CD4-positive, alpha-beta memory T cell (primary cell): ENCODE measurements around the gene TTC17. TPM values are rescaled to one million over a fixed set of nuclear protein-coding genes. Genes with fewer than 3 reads are reported as not detected.

Experiments
- CTCF ChIA-PET: fragments of 350-600 bp; sonication (Branson Sonifier 250); formaldehyde crosslinking; loops from one replicate; lab custom pipeline; 2021; ENCODE audit warnings: inconsistent platforms; ENCODE audit not compliant: partially characterized antibody; lab: Charles Lee
- POLR2A ChIA-PET: fragments of 350-600 bp; sonication (Branson Sonifier 250); formaldehyde crosslinking; loops from one replicate; lab custom pipeline; 2021; ENCODE audit not compliant: partially characterized antibody; lab: Charles Lee
- DNase-seq, 5 donors: peaks; one replicate each; pipeline versions ENCODE4 v3.0.0 to v3.0.0-alpha.2; 2020 to 2022; ENCODE audit warnings: mixed read lengths in 1 of 5
- H3K27ac ChIP-seq: one replicate; pipeline ENCODE4 v1.7.0; 2013; ENCODE audit warnings: low read depth, low read length
- H3K27me3 ChIP-seq: 2 replicates; pipeline ENCODE4 v1.7.0; 2013; ENCODE audit warnings: mild to moderate bottlenecking, low read length, moderate library complexity; ENCODE audit not compliant: insufficient read depth
- H3K36me3 ChIP-seq: 2 replicates; pipeline ENCODE4 v1.7.0; 2013; ENCODE audit warnings: mild to moderate bottlenecking, low read length, moderate library complexity; ENCODE audit not compliant: insufficient read depth
- H3K4me1 ChIP-seq: 2 replicates; pipeline ENCODE4 v1.7.0; 2013; ENCODE audit warnings: mild to moderate bottlenecking, low read length, moderate library complexity; ENCODE audit not compliant: insufficient read depth
- H3K4me3 ChIP-seq, 2 donors: one replicate each; pipeline ENCODE4 v1.7.0; 2013; ENCODE audit warnings: low read length in 2 of 2, mild to moderate bottlenecking in 1 of 2
- H3K9me3 ChIP-seq, 2 donors: one replicate each; pipeline ENCODE4 v1.7.0; 2013; ENCODE audit warnings: low read length in 2 of 2, control low read depth in 1 of 2; ENCODE audit not compliant: control insufficient read depth in 1 of 2
- H3K27ac Mint-ChIP-seq, 7 donors: one replicate each; pipeline ENCODE4 v1.8.0; 2020 to 2021; ENCODE audit warnings: mixed read lengths in 7 of 7, mild to moderate bottlenecking in 6 of 7, inconsistent platforms in 3 of 7, moderate library complexity in 3 of 7
- H3K27me3 Mint-ChIP-seq, 2 donors: one replicate each; pipeline ENCODE4 v1.8.0; 2020 to 2021; ENCODE audit warnings: mixed read lengths in 2 of 2
- H3K36me3 Mint-ChIP-seq, 2 donors: one replicate each; pipeline ENCODE4 v1.8.0; 2020 to 2021; ENCODE audit warnings: mixed read lengths in 2 of 2, inconsistent platforms in 1 of 2, mild to moderate bottlenecking in 1 of 2
- H3K4me1 Mint-ChIP-seq, 4 donors: one replicate each; pipeline ENCODE4 v1.8.0; 2020 to 2021; ENCODE audit warnings: mixed read lengths in 4 of 4, mild to moderate bottlenecking in 1 of 4
- H3K4me3 Mint-ChIP-seq, 8 donors: one replicate each; pipeline ENCODE4 v1.8.0; 2020 to 2021; ENCODE audit warnings: mixed read lengths in 8 of 8, mild to moderate bottlenecking in 7 of 8, moderate library complexity in 6 of 8, inconsistent platforms in 3 of 8
- H3K9me3 Mint-ChIP-seq, 8 donors: one replicate each; pipeline ENCODE4 v1.8.0; 2020 to 2021; ENCODE audit warnings: mixed read lengths in 8 of 8, mild to moderate bottlenecking in 5 of 8, inconsistent platforms in 3 of 8, moderate library complexity in 1 of 8
- intact Hi-C: fragments of 100-400 bp; cut with micrococcal nuclease; formaldehyde crosslinking; loops from one replicate; pipeline ENCODE4 v1.15.1; 2023
- polyA plus RNA-seq, 2 donors: library from polyadenylated mRNA; unstranded; fragments of 300-500 nt; fragmentation: Illumina TruSeq; gene quantifications; one replicate each; pipeline ENCODE4 v1.2.3, GENCODE V29; 2021
- total RNA-seq, 2 experiments: library from RNA; stranded (reverse); gene quantifications; one replicate each; pipeline ENCODE4 v1.2.3, GENCODE V29; 2021

The TTC17 gene
- total and polyA plus RNA-seq, 4 experiments from 2014 or later: 50.7 to 112 (median 82.0) TPM

- Histone ChIP-seq H3K27ac (no peak overlapping the region), H3K4me3 (no peak overlapping the region), H3K9me3 (no peaks in the 10 kb centered on the region), H3K36me3 (peaks cover 7% of the 10 kb centered on the region), H3K27me3 (no peaks in the 10 kb centered on the region), H3K4me1 (no peaks in the 10 kb centered on the region)
- peaks cover 18 to 29% (median 23%) of the 10 kb centered on the region in 4 donors for H3K4me1 Mint-ChIP-seq
- peaks cover 20 to 48% of the 10 kb centered on the region in 2 donors for H3K36me3 Mint-ChIP-seq
- no peaks in the 10 kb centered on the region for H3K27me3 Mint-ChIP-seq
- no peaks in the 10 kb centered on the region for H3K9me3 Mint-ChIP-seq
- H3K4me3 Mint-ChIP-seq: no peak overlapping the region
- ChIA-PET POLR2A (interaction anchor here (1.2 kb wide), 1 partner anchor 67 kb away, joined by 5 read pairs; the partner anchor contains the start of gene API5), CTCF (interaction anchor here (1.0 to 1.6 kb wide), 2 partner anchors 12 to 21 kb away, joined by 4 to 5 read pairs; no protein-coding TSS in a partner anchor)
- no peak for DNase-seq
- intact Hi-C loops: no loop called here
- no peak overlapping the region for H3K27ac Mint-ChIP-seq
Observed at GRCh38 chr11:43378897-43379296, 20.2 kb downstream of the TTC17 start.

GRCh38 chr11:43381802-43382201, 23.1 kb downstream of the TTC17 start:
- Mint-ChIP-seq H3K27me3 (no peaks in the 10 kb centered on the region), H3K36me3 (peaks cover 23 to 39% of the 10 kb centered on the region in 2 donors), H3K27ac (no peak overlapping the region), H3K9me3 (no peaks in the 10 kb centered on the region), H3K4me3 (no peak overlapping the region), H3K4me1 (peaks cover 5 to 13% (median 7%) of the 10 kb centered on the region in 4 donors)
- H3K36me3 ChIP-seq: peaks cover 7% of the 10 kb centered on the region
- H3K27me3 ChIP-seq: no peaks in the 10 kb centered on the region
- DNase-seq: no peak
- no peak overlapping the region for H3K4me3 ChIP-seq
- intact Hi-C loops: no loop called here
- H3K4me1 ChIP-seq: no peaks in the 10 kb centered on the region
- ChIA-PET POLR2A (no interaction called here), CTCF (no interaction called here)
- H3K27ac ChIP-seq: no peak overlapping the region
- H3K9me3 ChIP-seq: no peaks in the 10 kb centered on the region

GRCh38 chr11:43382614-43383013, 23.9 kb downstream of the TTC17 start:
- Histone ChIP-seq H3K36me3 (peaks cover 7% of the 10 kb centered on the region), H3K27ac (no peak overlapping the region), H3K4me3 (no peak overlapping the region), H3K4me1 (no peaks in the 10 kb centered on the region), H3K27me3 (no peaks in the 10 kb centered on the region), H3K9me3 (no peaks in the 10 kb centered on the region)
- ChIA-PET POLR2A (no interaction called here), CTCF (no interaction called here)
- Mint-ChIP-seq H3K4me3 (no peak overlapping the region), H3K27me3 (no peaks in the 10 kb centered on the region), H3K9me3 (no peaks in the 10 kb centered on the region), H3K27ac (no peak overlapping the region), H3K36me3 (peaks cover 23 to 44% of the 10 kb centered on the region in 2 donors), H3K4me1 (peaks cover 1 to 9% (median 6%) of the 10 kb centered on the region in 4 donors)
- DNase-seq: no peak
- intact Hi-C loops: no loop called here

- POLR2A ChIA-PET: no interaction called here
- Mint-ChIP-seq H3K4me1 (peaks cover 0 to 5% (median 0%) of the 10 kb centered on the region in 4 donors), H3K27me3 (no peaks in the 10 kb centered on the region)
Observed at GRCh38 chr11:43384393-43384792, 25.7 kb downstream of the TTC17 start.

GRCh38 chr11:43392713-43393112, 34.0 kb downstream of the TTC17 start:
- H3K36me3 ChIP-seq: peaks cover 32% of the 10 kb centered on the region
- intact Hi-C loops: no loop called here
- H3K4me1 Mint-ChIP-seq: peaks cover 13 to 16% (median 15%) of the 10 kb centered on the region in 4 donors
- H3K27ac Mint-ChIP-seq: peak overlapping the region; percentile 21 to 76 (median 39)
- no peaks in the 10 kb centered on the region for H3K9me3 ChIP-seq
- no peak overlapping the region for H3K4me3 ChIP-seq
- CTCF ChIA-PET: no interaction called here
- POLR2A ChIA-PET: no interaction called here
- H3K27ac ChIP-seq: no peak overlapping the region
- no peaks in the 10 kb centered on the region for H3K27me3 ChIP-seq
- peaks cover 52 to 74% of the 10 kb centered on the region in 2 donors for H3K36me3 Mint-ChIP-seq
- H3K4me3 Mint-ChIP-seq: peak overlapping the region in 6 of 8 donors; percentile 3 to 61 (median 37)
- H3K4me1 ChIP-seq: peaks cover 17% of the 10 kb centered on the region
- peak in 4 of 5 donors; percentile 6 to 35 (median 16) for DNase-seq
- H3K27me3 Mint-ChIP-seq: no peaks in the 10 kb centered on the region
- peaks cover 0 to 1% (median 0%) of the 10 kb centered on the region in 8 donors for H3K9me3 Mint-ChIP-seq

More at GRCh38 chr11:43384393-43384792, 25.7 kb downstream of the TTC17 start:
- Histone ChIP-seq H3K27me3 (no peaks in the 10 kb centered on the region), H3K4me3 (no peak overlapping the region), H3K36me3 (peaks cover under 1% of the 10 kb centered on the region), H3K4me1 (no peaks in the 10 kb centered on the region), H3K27ac (no peak overlapping the region), H3K9me3 (no peaks in the 10 kb centered on the region)
- no peak overlapping the region for H3K27ac Mint-ChIP-seq
- DNase-seq: no peak
- H3K36me3 Mint-ChIP-seq: peaks cover 26 to 42% of the 10 kb centered on the region in 2 donors
- no peak overlapping the region for H3K4me3 Mint-ChIP-seq
- intact Hi-C loops: no loop called here
- CTCF ChIA-PET: no interaction called here
- H3K9me3 Mint-ChIP-seq: no peaks in the 10 kb centered on the region

GRCh38 chr11:43393765-43394355, 35.1 kb downstream of the TTC17 start:
- Histone ChIP-seq H3K36me3 (peaks cover 40% of the 10 kb centered on the region), H3K27me3 (no peaks in the 10 kb centered on the region), H3K4me3 (no peak overlapping the region), H3K9me3 (no peaks in the 10 kb centered on the region), H3K27ac (no peak overlapping the region), H3K4me1 (peaks cover 17% of the 10 kb centered on the region)
- ChIA-PET POLR2A (no interaction called here), CTCF (no interaction called here)
- Mint-ChIP-seq H3K27ac (peak overlapping the region in 1 of 7 donors; percentile 54), H3K4me1 (peaks cover 13 to 16% (median 15%) of the 10 kb centered on the region in 4 donors), H3K9me3 (peaks cover 0 to 1% (median 0%) of the 10 kb centered on the region in 8 donors), H3K36me3 (peaks cover 60 to 82% of the 10 kb centered on the region in 2 donors), H3K4me3 (peak overlapping the region in 1 of 8 donors; percentile 11), H3K27me3 (no peaks in the 10 kb centered on the region)
- intact Hi-C loops: no loop called here
- no peak for DNase-seq

GRCh38 chr11:43396617-43397016, 37.9 kb downstream of the TTC17 start:
- H3K9me3 ChIP-seq: no peaks in the 10 kb centered on the region
- peaks cover 17% of the 10 kb centered on the region for H3K4me1 ChIP-seq
- H3K4me3 ChIP-seq: no peak overlapping the region
- H3K9me3 Mint-ChIP-seq: peaks cover 0 to 1% (median 0%) of the 10 kb centered on the region in 8 donors
- no peak overlapping the region for H3K27ac Mint-ChIP-seq
- no peak for DNase-seq
- H3K27me3 ChIP-seq: no peaks in the 10 kb centered on the region
- no peak overlapping the region for H3K27ac ChIP-seq
- ChIA-PET POLR2A (no interaction called here), CTCF (interaction anchor here (1.2 kb wide), 1 partner anchor 38 kb away, joined by 4 read pairs; the partner anchor contains the start of gene TTC17)
- intact Hi-C loops: no loop called here
- no peak overlapping the region for H3K4me3 Mint-ChIP-seq
- peaks cover 65 to 90% of the 10 kb centered on the region in 2 donors for H3K36me3 Mint-ChIP-seq
- H3K4me1 Mint-ChIP-seq: peaks cover 9 to 16% (median 12%) of the 10 kb centered on the region in 4 donors
- H3K36me3 ChIP-seq: peaks cover 59% of the 10 kb centered on the region
- no peaks in the 10 kb centered on the region for H3K27me3 Mint-ChIP-seq
